ENCODE measurements around the gene COMP.
A peak's percentile ranks its signal among the peaks of the same experiment; 100 is the strongest.
"Not testable (repeated sequence)": the region's sequence is repeated elsewhere in the genome, so short reads cannot be mapped to it uniquely, and the experiment has no call there.

Gene COMP

DNA sequence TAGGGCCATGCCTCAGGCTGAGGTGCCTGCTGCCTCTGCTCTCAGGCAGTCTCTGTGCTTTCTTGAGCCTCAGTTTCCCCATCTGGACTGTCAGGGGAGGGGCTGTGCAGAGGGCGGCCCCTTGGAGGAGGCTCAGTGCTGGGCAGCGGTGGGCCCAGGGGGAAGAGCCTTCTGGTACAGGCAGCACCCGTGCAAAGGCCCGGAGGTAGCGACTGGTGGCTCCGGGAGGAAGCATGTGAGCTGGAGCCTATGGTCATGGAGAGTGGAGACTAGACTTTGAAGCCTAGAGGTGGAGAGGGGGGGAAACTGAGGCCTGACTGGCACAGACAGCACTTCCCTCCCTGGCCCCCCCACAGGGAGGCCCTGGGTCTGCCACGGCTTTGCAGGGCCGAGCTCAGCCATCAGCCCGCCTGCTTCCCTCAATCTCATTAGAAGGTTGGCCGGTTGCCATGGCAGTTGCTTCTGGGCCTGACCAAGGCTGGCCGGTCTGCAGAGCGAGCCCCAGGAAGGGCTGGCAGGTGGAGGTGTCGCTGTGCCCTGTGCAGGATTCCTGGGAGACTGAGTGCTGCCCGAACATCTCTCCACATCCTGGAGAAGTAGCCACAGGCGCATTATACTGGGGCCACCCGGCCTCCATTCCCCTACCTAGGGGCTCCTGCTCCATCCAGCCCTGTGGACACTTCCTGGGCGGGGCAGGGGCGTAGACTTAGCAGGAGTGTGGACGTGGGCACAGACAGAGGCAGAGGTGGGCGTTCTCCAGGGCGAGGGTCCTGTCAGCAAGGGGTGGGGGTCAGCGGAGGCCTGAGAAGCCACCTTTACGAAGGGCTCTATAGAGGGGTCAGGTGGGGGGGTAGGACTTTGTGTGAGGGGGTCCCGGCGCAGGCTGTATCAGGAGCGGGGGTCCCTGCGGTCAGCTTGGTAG is 54.4 kb downstream of the COMP start:
- no peak for DNase-seq (ENCODE audit: low read depth, low spot score)
- TF ChIP-seq, protein P1, sequence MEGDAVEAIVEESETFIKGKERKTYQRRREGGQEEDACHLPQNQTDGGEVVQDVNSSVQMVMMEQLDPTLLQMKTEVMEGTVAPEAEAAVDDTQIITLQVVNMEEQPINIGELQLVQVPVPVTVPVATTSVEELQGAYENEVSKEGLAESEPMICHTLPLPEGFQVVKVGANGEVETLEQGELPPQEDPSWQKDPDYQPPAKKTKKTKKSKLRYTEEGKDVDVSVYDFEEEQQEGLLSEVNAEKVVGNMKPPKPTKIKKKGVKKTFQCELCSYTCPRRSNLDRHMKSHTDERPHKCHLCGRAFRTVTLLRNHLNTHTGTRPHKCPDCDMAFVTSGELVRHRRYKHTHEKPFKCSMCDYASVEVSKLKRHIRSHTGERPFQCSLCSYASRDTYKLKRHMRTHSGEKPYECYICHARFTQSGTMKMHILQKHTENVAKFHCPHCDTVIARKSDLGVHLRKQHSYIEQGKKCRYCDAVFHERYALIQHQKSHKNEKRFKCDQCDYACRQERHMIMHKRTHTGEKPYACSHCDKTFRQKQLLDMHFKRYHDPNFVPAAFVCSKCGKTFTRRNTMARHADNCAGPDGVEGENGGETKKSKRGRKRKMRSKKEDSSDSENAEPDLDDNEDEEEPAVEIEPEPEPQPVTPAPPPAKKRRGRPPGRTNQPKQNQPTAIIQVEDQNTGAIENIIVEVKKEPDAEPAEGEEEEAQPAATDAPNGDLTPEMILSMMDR (IDR thresholded peaks at IDR 0.05; ENCODE audit: insufficient read depth, low read length, missing control alignments) = no peak
- ChIA-PET POLR2A (no interaction called here), CTCF (interaction anchor here (0.8 to 1.4 kb wide), 3 partner anchors 18 to 111 kb away, joined by 3 to 4 read pairs (median 4); no protein-coding TSS in a partner anchor)
- H3K4me3 ChIP-seq (ENCODE audit: low read depth, low read length) = no peak overlapping the region

DNA sequence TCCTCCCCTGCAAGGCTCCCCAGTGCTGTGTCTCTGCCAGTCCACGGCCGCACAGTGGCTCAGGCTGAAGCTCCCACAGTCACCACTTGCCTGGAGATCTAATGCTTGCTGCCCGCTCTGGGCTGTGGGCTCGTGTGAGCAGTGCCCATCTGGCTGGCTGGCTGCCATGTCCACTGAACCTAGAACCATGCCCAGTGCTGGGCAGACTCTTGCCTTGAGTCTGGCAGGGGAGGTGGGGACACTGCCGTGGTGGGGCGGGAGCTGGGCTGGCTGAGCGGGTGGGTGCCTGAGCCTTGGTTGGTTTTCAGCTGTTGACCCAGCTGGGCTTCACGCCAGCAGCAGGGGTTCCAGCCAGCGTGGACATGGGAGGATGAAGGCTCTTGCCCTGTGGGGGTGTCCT is 55.4 kb downstream of the COMP start:
- H3K4me3 ChIP-seq (ENCODE audit: low read depth, low read length) = no peak overlapping the region
- TF ChIP-seq, protein P1 (IDR thresholded peaks at IDR 0.05; ENCODE audit: insufficient read depth, low read length, missing control alignments) = no peak
- POLR2A ChIA-PET = no interaction called here
- DNase-seq (ENCODE audit: low read depth, low spot score) = no peak
- CTCF ChIA-PET = interaction anchor here (0.6 to 1.4 kb wide), 2 partner anchors 17 to 29 kb away, joined by 3 to 4 read pairs; no protein-coding TSS in a partner anchor

DNA sequence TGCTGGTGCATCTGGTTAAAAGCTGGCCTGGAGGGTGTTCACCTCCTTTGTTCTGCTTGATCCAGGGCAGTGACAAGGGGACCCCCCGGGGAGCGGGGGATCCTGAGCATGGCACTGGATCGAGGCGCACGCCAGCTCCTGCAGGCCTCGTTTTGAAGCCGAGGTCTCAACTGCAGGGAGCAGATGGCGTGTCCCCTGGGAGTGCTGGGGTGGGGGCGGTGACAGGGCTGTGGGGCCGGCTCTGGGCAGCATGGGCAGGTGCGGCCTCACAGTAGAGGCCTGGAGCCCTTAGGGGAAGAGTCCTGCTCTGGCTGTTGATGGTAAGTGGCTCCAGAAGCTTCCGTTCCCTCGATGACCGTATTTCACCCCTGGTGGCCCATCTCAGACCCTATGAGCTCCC is 55.8 kb downstream of the COMP start:
- ChIA-PET POLR2A (no interaction called here), CTCF (interaction anchor here (0.6 to 1.4 kb wide), 2 partner anchors 17 to 30 kb away, joined by 3 to 4 read pairs; no protein-coding TSS in a partner anchor)
- H3K4me3 ChIP-seq (ENCODE audit: low read depth, low read length) = no peak overlapping the region

DNA sequence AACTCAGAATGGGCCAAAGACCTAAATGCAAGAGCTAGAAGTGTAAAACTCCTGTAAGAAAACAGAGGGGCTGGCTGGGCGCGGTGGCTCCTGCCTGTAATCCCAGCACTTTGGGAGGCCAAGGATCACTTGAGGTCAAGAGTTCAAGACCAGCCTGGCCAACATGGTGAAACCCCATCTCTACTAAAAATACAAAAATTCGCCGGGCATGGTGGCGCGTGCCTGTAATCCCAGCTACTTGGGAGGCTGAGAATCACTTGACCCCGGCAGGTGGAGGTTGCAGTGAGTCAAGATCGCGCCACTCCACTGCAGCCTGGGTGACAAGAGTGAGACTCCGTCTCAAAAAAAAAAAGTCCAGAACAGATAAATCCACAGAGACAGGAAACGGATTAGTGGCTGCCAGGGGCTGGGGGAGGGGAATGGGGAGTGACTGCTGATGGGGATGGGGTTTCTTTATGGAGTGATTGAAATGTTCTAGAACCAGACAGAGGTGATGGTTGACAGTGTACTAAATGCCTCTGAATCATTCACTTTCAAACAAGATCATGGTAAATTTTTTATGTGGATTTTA is 57.3 kb downstream of the COMP start:
- CTCF ChIA-PET; POLR2A ChIA-PET; H3K4me3 ChIP-seq (ENCODE audit: low read depth, low read length); DNase-seq (ENCODE audit: low read depth, low spot score): not testable (repeated sequence)

More for the DNA sequence above, 55.8 kb downstream of the COMP start:
- DNase-seq (ENCODE audit: low read depth, low spot score) = no peak
- TF ChIP-seq, protein P1 (IDR thresholded peaks at IDR 0.05; ENCODE audit: insufficient read depth, low read length, missing control alignments) = no peak

DNA sequence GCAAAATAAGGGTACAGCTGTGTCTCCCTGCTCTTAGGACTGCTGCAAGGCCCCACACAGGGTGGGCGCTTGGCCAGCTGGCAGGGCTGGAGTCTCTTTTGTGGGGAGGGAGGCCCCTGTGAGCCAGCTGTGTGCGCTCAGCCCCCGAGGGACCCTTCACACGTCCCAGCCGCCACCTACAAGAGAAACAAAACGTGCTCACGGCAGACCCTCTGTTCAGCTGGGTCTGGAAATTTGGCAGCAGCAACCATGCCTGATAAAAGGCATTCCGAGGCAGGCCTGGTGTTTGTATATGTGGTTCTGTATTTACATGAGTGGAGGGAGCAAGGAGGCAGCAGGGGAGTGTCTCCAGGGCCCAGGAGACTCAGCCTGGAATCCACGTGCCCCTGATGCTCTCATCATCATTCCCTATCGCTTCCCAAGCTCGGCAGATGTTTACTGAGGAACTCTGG is 57.9 kb downstream of the COMP start:
- DNase-seq (ENCODE audit: low read depth, low spot score) = peak; percentile 16
- TF ChIP-seq, protein P1 (IDR thresholded peaks at IDR 0.05; ENCODE audit: insufficient read depth, low read length, missing control alignments) = no peak
- POLR2A ChIA-PET = no interaction called here
- CTCF ChIA-PET = interaction anchor here (1.3 kb wide), 1 partner anchor 61 kb away, joined by 3 read pairs; no protein-coding TSS in a partner anchor
- no peak overlapping the region for H3K4me3 ChIP-seq (ENCODE audit: low read depth, low read length)

Data from AG04449 (cell line).